ENCODE data around the gene OOEP. TPM values are rescaled to one million over a fixed set of nuclear protein-coding genes. Genes with fewer than 3 reads are reported as not detected.

The OOEP gene
- total RNA-seq, 1 donor: not detected

DNA sequence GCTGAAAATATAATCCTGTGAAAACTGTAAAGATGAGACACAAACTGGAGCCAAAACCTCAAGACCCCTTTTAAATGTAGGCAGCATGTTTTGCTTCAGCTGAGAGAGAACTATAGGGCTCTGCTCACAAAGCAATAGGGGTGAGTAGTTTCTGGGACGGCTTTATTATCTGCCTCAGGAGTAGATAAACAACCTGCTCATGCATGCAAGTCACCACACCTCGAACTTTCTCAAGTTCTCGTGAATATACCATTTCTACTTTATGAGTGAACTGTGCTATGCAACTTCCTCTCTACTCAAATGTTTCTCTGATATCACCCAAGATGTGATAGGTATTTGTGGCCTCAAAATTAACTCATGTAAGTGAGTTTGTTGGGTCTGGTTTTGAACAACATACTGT, 7.5 kb upstream of the OOEP start:
- no peak overlapping the region for H3K4me3 ChIP-seq (ENCODE audit: low read length)

DNA sequence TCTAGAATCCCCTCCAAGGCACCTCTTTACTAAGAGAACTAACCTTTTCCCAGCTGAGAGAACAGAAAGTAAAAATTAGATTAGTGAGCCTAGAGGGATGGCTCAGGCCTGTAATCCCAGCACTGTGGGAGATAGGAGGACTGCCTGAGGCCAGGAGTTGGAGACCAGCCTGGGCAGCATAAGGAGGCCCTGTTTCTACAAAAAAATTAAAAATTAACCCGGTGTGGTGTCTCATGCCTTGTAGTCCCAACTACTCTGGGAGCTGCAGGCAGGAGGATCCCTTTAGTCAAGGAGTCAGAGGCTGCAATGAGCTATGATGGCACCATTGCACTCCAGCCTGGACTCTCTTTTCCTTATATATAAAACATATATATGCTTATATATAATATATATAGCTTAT, 5.5 kb upstream of the OOEP start:
- no peak overlapping the region for H3K4me3 ChIP-seq (ENCODE audit: low read length)
- H3K9me3 ChIP-seq (ENCODE audit: low read depth, low read length): no peaks in the 10 kb centered on the region
- no peaks in the 10 kb centered on the region for H3K27me3 ChIP-seq (ENCODE audit: insufficient read depth, low read length)
- no peaks in the 10 kb centered on the region for H3K4me1 ChIP-seq (ENCODE audit: insufficient read depth, low read length)

More for the DNA sequence above, 7.5 kb upstream of the OOEP start:
- H3K9me3 ChIP-seq (ENCODE audit: low read depth, low read length): no peaks in the 10 kb centered on the region
- H3K4me1 ChIP-seq (ENCODE audit: insufficient read depth, low read length): no peaks in the 10 kb centered on the region
- H3K27me3 ChIP-seq (ENCODE audit: insufficient read depth, low read length): no peaks in the 10 kb centered on the region

DNA sequence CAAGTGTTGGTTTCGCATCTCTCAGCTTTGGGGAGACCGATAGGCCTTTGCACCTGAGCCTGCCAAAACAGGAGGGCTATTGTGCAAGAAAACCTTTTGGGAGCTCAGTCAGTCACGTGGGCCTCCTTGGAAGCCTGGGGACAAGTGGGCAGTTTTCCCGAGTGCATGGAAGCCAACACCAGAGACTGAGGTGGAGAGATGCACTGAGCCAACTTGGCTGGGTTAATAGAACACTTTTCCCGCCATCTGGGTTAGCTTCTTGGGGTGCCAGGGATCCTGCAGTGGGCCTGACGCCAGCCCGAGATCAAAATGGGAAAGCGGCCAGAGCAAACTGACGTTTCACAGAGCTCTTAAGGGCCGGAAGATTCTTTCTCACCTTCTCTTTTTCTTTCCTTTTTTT, 2.8 kb upstream of the OOEP start:
- Histone ChIP-seq H3K4me1 (ENCODE audit: insufficient read depth, low read length) (no peaks in the 10 kb centered on the region), H3K27me3 (ENCODE audit: insufficient read depth, low read length) (no peaks in the 10 kb centered on the region), H3K4me3 (ENCODE audit: low read length) (no peak overlapping the region), H3K9me3 (ENCODE audit: low read depth, low read length) (no peaks in the 10 kb centered on the region)

DNA sequence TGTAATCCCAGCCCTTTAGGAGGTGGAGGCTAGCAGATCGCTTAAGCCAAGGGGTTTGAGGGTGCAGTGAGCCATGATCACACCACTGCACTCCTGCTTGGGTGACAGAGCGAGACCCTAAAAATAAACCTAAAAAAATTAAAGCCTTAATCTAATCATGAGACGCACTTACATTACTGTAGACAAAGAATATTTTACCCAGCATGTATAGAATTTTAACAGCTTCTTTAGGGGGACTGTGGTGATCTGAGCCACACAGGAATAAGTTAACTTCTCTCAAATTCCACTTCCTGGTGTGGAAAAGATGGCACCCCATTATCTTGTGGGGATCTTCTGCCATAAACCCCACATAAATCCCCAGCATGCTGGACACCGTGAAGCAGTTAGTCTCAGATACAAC, 2.3 kb upstream of the OOEP start:
- no peaks in the 10 kb centered on the region for H3K4me1 ChIP-seq (ENCODE audit: insufficient read depth, low read length)
- H3K4me3 ChIP-seq (ENCODE audit: low read length): no peak overlapping the region
- H3K9me3 ChIP-seq (ENCODE audit: low read depth, low read length): no peaks in the 10 kb centered on the region
- no peaks in the 10 kb centered on the region for H3K27me3 ChIP-seq (ENCODE audit: insufficient read depth, low read length)

DNA sequence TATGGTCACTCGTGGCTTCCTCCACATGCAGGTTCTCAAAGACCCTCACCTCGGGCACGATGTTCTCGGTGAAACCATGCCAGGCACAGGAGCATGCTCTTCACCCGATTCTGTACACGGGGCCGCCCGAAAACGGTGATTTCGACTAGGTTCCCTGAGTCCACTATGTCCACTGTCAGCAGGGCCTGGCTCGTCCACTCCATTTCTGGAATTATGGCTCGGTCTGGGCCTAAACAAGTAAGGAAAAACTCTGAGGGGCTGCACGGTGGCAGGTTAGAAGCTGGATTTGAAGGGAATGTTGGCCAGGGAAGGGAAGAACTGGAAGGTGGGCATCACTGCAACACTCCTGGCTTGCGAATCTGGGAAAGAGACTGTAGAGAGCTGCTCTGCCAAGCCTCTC, 540 bp downstream of the OOEP start:
- no peaks in the 10 kb centered on the region for H3K9me3 ChIP-seq (ENCODE audit: low read depth, low read length)
- H3K4me3 ChIP-seq (ENCODE audit: low read length): no peak overlapping the region
- H3K27me3 ChIP-seq (ENCODE audit: insufficient read depth, low read length): no peaks in the 10 kb centered on the region
- no peaks in the 10 kb centered on the region for H3K4me1 ChIP-seq (ENCODE audit: insufficient read depth, low read length)

DNA sequence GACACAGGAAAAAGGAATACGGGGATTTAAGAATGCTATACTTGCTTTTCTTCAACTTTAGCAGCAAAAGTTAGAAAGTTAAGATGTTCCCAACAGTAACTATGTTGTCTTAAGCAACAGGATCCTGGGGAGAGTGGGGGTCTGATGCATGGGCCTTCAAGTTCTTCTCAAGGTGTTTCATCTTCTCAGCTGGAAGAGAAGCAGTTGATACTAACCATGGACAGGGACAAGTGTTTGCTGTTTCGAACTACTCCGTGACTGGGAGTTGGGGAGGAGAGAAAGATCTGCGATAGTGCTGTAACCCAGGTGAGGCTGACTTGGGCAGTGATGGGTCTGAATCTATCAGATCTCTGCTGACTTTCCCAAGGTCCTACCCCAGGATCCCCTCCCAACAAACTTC, 1.0 kb downstream of the OOEP start:
- Histone ChIP-seq H3K9me3 (ENCODE audit: low read depth, low read length) (no peaks in the 10 kb centered on the region), H3K4me1 (ENCODE audit: insufficient read depth, low read length) (no peaks in the 10 kb centered on the region), H3K4me3 (ENCODE audit: low read length) (no peak overlapping the region), H3K27me3 (ENCODE audit: insufficient read depth, low read length) (no peaks in the 10 kb centered on the region)

DNA sequence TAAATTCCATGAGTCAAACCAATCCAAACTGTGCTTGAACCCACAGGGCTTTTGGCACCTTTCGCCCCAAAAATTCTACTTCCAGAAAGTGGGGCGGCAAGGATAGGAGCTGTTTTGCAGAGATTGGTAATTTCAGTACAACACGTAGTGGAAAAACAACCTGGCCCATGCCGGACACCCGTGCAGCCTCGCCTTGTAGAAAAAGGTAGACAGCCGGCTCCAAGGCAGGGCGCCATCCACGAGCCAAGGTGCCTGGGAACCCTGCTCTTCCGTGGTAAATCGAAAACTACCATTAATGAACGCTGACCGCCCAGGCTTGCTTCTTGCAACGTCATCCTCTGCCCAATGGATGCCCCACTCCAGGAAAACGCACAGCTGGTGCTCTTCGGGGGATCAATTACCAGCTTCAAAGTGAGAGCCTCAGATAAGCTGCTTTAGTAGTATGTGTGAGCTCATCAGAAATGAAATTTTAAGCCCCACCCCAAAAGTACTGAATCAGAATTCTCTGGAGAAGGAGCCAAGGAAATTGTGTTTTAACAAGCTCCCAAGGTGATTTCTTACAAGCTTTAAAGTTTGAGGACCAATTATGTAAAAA, 1.8 kb downstream of the OOEP start:
- Histone ChIP-seq H3K27me3 (ENCODE audit: insufficient read depth, low read length) (no peaks in the 10 kb centered on the region), H3K4me1 (ENCODE audit: insufficient read depth, low read length) (no peaks in the 10 kb centered on the region), H3K4me3 (ENCODE audit: low read length) (no peak overlapping the region), H3K9me3 (ENCODE audit: low read depth, low read length) (no peaks in the 10 kb centered on the region)

DNA sequence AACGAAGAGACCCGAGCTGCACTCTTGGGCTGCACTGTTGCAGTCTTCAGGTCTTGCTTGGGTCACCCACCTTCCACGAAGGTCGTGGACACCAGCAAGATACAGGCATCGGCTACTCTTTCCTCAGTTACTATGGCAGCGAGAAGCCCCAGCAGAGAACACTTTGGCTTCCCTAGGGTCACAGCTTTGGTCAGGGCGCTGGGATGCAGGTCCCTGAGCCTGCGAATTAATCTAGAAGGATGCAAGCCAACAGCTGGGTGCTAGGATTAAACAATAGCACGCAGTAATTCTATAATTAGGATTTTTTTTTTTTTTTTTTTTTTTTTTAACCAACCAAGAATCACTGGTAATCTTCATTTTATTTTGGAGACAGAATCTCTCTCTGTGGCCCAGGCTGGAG, 5.1 kb downstream of the OOEP start:
- Histone ChIP-seq H3K4me1 (ENCODE audit: insufficient read depth, low read length) (no peaks in the 10 kb centered on the region), H3K9me3 (ENCODE audit: low read depth, low read length) (no peaks in the 10 kb centered on the region), H3K4me3 (ENCODE audit: low read length) (no peak overlapping the region), H3K27me3 (ENCODE audit: insufficient read depth, low read length) (no peaks in the 10 kb centered on the region)

DNA sequence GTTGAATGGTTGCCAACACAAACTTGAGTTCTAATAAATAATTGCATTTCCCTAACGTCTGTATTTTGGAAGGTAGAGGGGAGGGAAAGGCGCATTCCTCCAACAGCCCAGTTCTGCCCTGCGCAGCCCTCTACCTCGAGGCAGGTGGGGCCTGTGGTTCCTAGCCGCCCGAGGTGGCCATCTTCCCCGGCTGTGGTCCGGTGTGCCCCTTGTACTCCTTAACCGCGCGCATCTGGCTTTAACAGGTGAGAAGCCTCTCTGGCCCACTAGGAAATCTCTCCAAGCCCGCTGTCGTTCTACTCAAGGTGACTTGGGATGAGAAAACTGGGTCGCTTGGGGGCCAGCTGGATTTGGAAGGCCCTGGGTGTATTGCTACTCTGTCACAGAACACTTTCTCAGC, 5.6 kb downstream of the OOEP start:
- Histone ChIP-seq H3K27me3 (ENCODE audit: insufficient read depth, low read length) (no peaks in the 10 kb centered on the region), H3K4me1 (ENCODE audit: insufficient read depth, low read length) (no peaks in the 10 kb centered on the region), H3K4me3 (ENCODE audit: low read length) (no peak overlapping the region), H3K9me3 (ENCODE audit: low read depth, low read length) (no peaks in the 10 kb centered on the region)

DNA sequence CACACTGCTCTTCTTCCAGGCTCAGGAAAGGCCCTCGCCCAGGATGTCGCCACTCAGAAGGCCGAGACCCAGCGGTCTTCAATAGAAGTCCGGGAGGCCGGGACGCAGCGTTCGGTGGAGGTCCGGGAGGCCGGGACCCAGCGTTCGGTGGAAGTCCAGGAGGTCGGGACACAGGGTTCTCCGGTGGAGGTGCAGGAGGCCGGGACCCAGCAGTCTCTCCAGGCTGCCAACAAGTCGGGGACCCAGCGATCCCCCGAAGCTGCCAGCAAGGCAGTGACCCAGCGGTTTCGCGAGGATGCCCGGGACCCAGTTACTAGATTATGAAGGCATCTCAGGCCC, 6.2 kb downstream of the OOEP start:
- no peaks in the 10 kb centered on the region for H3K27me3 ChIP-seq (ENCODE audit: insufficient read depth, low read length)
- H3K4me3 ChIP-seq (ENCODE audit: low read length): no peak overlapping the region
- H3K4me1 ChIP-seq (ENCODE audit: insufficient read depth, low read length): no peaks in the 10 kb centered on the region
- H3K9me3 ChIP-seq (ENCODE audit: low read depth, low read length): no peaks in the 10 kb centered on the region

DNA sequence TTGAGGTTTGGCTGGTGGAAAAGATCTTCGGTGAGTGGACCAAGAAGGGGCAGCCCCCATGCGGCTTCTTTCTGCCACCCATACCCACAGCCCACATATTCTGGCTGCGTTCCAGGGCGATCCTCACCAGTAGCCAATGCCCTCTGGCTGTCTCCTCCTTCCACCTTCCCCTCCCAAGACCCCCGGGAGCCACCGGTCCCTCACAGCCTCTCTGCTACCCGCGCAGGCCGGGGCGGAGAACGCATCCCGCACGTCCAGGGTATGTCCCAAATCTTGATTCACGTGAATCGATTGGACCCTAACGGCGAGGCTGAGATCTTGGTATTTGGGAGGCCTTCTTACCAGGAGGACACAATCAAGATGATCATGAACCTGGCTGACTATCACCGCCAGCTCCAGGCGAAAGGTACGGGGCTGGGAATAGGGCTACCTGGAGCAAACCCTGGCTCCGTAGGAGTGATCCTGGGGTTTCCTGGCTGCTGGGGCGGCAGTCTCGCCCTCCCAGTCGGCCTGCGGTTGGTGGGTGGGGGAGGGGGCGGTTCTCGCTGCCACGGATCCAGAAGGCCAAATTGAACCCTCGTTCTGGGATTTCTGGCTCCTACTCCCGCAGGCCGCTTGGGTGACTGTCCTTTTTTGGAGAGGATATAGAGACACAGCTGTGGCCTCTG, 6.7 kb downstream of the OOEP start:
- no peak overlapping the region for H3K4me3 ChIP-seq (ENCODE audit: low read length)
- no peaks in the 10 kb centered on the region for H3K27me3 ChIP-seq (ENCODE audit: insufficient read depth, low read length)
- H3K4me1 ChIP-seq (ENCODE audit: insufficient read depth, low read length): no peaks in the 10 kb centered on the region
- no peaks in the 10 kb centered on the region for H3K9me3 ChIP-seq (ENCODE audit: low read depth, low read length)

DNA sequence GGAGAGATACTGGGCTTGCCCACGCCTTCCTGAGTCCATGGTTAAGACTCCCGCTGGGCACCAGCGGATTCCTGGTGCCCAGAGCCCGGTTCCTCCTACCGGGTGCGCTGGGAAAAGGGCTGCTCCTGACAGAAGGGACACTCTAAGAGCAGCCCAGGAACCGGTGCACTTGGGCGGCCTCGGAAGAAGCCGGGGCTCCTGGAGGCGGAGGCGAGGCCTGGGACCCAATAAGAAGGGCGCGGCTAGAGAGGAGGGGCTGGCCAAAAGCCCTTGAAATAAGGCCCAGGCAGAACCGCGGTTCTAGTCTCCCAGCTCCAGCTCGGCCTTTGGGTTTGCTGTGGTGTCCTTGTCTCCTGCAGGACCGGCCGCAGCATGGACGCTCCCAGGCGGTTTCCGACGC, 7.3 kb downstream of the OOEP start, which contains the start of gene KHDC3L:
Gene KHDC3L (plus strand): TSS at position 301 of the 400 bp plus-strand sequence. CDS start 72 bp downstream, at position 373.
- Histone ChIP-seq H3K27me3 (ENCODE audit: insufficient read depth, low read length) (no peaks in the 10 kb centered on the region), H3K9me3 (ENCODE audit: low read depth, low read length) (no peaks in the 10 kb centered on the region), H3K4me1 (ENCODE audit: insufficient read depth, low read length) (no peaks in the 10 kb centered on the region), H3K4me3 (ENCODE audit: low read length) (no peak within 1 kb of the TSS)

DNA sequence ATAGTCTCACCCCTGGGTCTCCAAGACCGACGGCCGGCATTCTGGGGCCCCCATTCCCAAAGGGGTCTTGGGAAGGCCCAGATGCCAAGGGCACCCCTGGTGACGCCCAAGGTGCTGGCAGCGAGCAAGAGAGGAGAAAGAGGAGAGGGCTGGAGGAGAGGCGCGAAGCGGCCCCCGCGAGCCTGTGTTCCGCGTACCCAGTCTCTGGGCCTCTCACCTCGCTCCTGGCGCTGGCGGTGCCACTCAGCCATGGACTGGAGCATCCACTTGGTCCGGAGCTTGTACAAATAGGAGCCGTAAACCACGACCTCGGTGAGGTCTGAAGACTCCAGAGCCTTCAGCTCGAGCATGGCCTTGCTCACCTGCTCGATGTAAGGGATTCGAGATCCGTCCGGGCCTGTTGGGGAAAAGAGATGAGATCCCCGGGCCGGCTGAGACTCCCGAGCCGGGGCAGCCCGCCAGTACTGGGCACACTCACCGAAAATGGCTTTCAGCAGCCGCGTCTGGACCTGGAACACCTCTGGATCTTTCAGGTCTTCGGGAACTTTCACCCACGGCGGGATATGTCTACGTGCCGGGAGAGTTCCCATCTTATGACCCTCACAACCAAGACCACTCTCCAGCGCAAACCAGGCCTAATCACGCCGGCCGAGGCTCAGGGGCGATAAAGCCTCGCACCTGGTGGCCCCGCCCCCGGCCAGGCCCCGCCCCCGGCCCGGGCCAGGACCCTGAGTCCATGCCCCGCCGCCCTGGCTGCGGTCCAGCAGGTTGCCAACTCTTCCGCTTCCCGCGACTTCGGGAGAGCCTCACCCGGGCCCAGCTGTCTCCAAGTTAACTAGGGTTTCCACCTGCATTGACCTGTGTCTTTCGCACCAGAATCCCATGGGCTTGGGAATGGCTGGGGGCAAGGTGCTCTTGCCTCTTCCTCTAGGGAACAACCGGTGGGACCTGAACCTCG, 15.8 kb downstream of the OOEP start, which contains the start of gene DPPA5:
Gene DPPA5 (minus strand): TSS at position 641 of the 958 bp plus-strand sequence. CDS start 51 bp downstream, at position 590.
- Histone ChIP-seq H3K4me3 (ENCODE audit: low read length) (no peak within 1 kb of the TSS), H3K9me3 (ENCODE audit: low read depth, low read length) (no peaks in the 10 kb centered on the region), H3K27me3 (ENCODE audit: insufficient read depth, low read length) (peaks cover 20% of the 10 kb centered on the region), H3K4me1 (ENCODE audit: insufficient read depth, low read length) (no peaks in the 10 kb centered on the region)

DNA sequence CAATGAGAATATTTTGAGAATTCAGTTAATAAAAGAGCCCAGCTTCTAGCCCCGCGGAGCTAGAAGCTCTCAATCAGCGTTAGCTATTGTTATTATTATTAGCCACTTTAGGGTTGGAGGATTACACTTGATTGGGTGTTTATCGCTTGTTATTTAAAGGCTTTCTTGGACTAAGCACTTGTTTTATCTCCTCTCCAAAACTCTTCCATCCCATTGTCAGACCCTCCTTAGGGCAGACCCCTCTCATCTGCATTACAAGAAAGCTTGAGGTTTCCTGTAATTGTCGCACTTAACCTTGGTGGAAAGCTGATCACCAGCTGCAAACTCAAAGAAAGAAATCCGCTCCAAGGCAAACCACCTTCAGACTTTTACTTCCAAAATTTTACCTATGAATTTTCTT, 20.4 kb downstream of the OOEP start:
- no peaks in the 10 kb centered on the region for H3K4me1 ChIP-seq (ENCODE audit: insufficient read depth, low read length)
- H3K9me3 ChIP-seq (ENCODE audit: low read depth, low read length): no peaks in the 10 kb centered on the region
- no peak overlapping the region for H3K4me3 ChIP-seq (ENCODE audit: low read length)
- peaks cover 30% of the 10 kb centered on the region for H3K27me3 ChIP-seq (ENCODE audit: insufficient read depth, low read length)

DNA sequence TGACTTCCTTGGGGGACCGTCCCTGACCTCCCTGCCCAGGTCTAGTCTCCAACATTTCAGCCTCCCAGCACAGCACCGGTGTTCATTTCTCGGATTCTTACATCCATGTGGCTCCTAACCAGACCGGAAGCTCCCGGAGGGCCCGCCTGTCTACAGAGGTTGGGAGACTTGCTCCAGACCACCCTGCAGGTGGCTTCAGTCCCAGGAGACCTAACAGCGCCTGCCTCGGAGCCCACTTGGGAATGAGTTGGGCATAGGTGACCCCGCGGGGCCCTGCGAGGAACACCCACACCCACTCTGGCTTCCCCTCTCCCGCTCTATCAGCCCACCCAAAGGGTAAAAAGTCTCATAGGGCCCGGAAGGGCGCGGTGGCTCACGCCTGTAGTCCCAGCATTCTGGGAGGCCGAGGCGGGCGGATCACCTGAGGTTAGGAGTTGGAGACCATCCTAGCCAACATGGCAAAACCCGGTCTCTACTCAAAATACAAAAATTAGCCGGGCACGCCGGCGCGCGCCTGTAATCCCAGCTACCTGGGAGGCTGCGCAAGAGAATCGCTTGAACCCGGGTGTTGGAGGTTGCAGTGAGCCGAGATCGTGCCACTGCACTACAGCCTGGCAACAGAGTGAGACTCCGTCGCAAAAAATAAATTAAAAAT, 21.0 kb downstream of the OOEP start:
- no peaks in the 10 kb centered on the region for H3K4me1 ChIP-seq (ENCODE audit: insufficient read depth, low read length)
- no peak overlapping the region for H3K4me3 ChIP-seq (ENCODE audit: low read length)

More for the DNA sequence above, 21.0 kb downstream of the OOEP start:
- no peaks in the 10 kb centered on the region for H3K9me3 ChIP-seq (ENCODE audit: low read depth, low read length)
- H3K27me3 ChIP-seq (ENCODE audit: insufficient read depth, low read length): peaks cover 30% of the 10 kb centered on the region
